Activated CD4-positive, alpha-beta T cell treated with anti-CD3 and anti-CD28 coated beads for 36 hours (primary cell): ENCODE data around the gene CRY2. TPM values are rescaled to one million over a fixed set of nuclear protein-coding genes. Genes with fewer than 3 reads are reported as not detected.
"Not testable (repeated sequence)": the region's sequence is repeated elsewhere in the genome, so short reads cannot be mapped to it uniquely, and the experiment has no call there.

Source experiments
- ATAC-seq: fragments of 200-7000 bp; cut with Tn5 transposase; one replicate; pipeline ENCODE4 v1.10.0; 2021; ENCODE audit warnings: mild to moderate bottlenecking, moderate library complexity
- CTCF ChIA-PET: fragments of 350-600 bp; sonication (Branson Sonifier 250); formaldehyde crosslinking; loops from one replicate; lab custom pipeline; 2021; ENCODE audit warnings: antibody characterized with exemption; lab: Charles Lee
- POLR2A ChIA-PET: fragments of 350-600 bp; sonication (Branson Sonifier 250); formaldehyde crosslinking; loops from one replicate; lab custom pipeline; 2021; ENCODE audit warnings: antibody characterized with exemption, inconsistent platforms; lab: Charles Lee
- DNase-seq: peaks from one replicate; pipeline ENCODE4 v3.0.0-alpha.2; 2020
- H3K27ac Mint-ChIP-seq: one replicate; pipeline ENCODE4 v1.8.0; 2021; ENCODE audit warnings: mixed read lengths
- H3K27me3 Mint-ChIP-seq: one replicate; pipeline ENCODE4 v1.8.0; 2021; ENCODE audit warnings: mixed read lengths
- H3K36me3 Mint-ChIP-seq: one replicate; pipeline ENCODE4 v1.8.0; 2021; ENCODE audit warnings: low read depth, mixed read lengths
- H3K4me1 Mint-ChIP-seq: one replicate; pipeline ENCODE4 v1.8.0; 2021; ENCODE audit warnings: mixed read lengths
- H3K4me3 Mint-ChIP-seq: one replicate; pipeline ENCODE4 v1.8.0; 2021; ENCODE audit warnings: mild to moderate bottlenecking, moderate library complexity, mixed read lengths
- H3K9me3 Mint-ChIP-seq: one replicate; pipeline ENCODE4 v1.8.0; 2021; ENCODE audit warnings: low read depth, mixed read lengths
- intact Hi-C, 2 experiments: fragments of 100-400 bp; cut with DNase I in 1 of 2; cut with micrococcal nuclease in 1 of 2; formaldehyde crosslinking; loops; one replicate each; pipeline versions ENCODE4 v1.14.2 to v1.15.1; 2022 to 2024; cut with DNase I, micrococcal nuclease
- total RNA-seq, 2 experiments: library from RNA; stranded (reverse); gene quantifications; one replicate each; pipeline ENCODE4 v1.2.3, GENCODE V29; 2021

CRY2 gene
- total RNA-seq, 2 experiments from 2014 or later, result 13.1 to 14.1 TPM

DNA sequence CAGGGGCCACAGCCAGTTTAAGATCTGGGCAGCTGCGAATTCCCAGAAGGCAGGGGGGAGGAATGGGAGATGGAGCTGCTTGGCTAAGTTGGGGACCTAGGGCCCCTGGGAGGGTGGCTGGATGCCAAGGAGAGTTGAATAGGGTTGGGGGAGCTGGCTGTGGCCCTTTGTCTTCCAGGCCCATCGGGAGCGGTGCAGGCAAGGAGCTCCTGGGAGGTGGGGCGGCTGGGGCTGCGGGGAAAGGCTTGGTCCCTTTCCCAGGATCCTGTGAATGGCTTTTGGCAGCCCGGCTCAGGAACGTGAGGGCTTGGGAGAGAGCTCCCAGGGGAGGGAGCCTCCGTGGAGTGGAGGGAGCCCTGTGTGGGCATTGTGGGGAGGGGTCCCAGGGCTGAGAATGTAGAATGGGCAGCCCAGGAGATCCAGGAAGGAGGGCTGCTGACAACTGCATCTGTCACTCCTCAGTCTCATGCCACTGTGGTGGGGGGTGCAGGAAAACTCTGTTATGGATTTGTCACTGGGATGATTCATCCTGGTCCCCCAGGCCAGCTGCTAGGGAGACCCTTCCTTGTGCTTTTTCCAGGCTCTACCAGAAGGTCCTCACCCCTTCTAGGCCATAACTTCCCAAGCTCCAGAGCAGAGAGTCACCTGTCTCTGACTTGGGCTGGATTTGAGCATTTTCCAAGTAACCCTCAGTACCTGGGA lies 53.8 kb downstream of the CRY2 start:
- ChIA-PET POLR2A (interaction anchor here (0.6 kb wide), 1 partner anchor 40 kb away, joined by 3 read pairs; no protein-coding TSS in a partner anchor), CTCF (no interaction called here)
- Mint-ChIP-seq H3K9me3 (no peaks in the 10 kb centered on the region), H3K27ac (no peak overlapping the region), H3K4me3 (peak overlapping the region; percentile 52), H3K27me3 (peaks cover 20% of the 10 kb centered on the region), H3K4me1 (peaks cover 2% of the 10 kb centered on the region), H3K36me3 (no peaks in the 10 kb centered on the region)
- ATAC-seq (no peak), DNase-seq (no peak)
- intact Hi-C loops, result loop anchor here in 1 of 2 experiments (1.0 kb wide), 1 partner anchor 54 kb away; the partner anchor contains the start of gene CRY2

DNA sequence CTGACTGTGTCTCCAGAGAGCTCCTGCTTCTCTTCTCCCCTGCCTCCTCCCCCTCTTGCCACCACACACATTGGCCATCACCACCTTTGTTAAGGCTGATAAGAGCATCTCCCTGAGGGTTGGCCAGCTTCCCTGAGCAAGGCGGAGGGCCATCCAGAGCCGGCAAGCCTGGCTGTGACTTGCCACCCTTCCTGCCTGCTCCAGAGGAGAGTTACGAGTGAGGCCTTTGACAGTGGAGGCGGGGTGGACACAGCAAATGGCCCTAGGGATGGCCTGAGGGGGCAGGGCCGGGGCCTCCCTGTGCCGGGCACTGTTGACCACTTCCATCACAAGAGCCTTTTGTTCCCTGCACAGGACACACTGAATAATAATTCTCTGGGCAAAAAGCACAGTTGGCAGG lies 54.4 kb downstream of the CRY2 start:
- no peak overlapping the region for H3K4me3 Mint-ChIP-seq
- H3K27ac Mint-ChIP-seq, result no peak overlapping the region
- ChIA-PET CTCF (no interaction called here), POLR2A (interaction anchor here (0.6 kb wide), 1 partner anchor 40 kb away, joined by 3 read pairs; no protein-coding TSS in a partner anchor)
- peaks cover 4% of the 10 kb centered on the region for H3K4me1 Mint-ChIP-seq
- intact Hi-C loops, result no loop called here
- no peak for ATAC-seq
- H3K27me3 Mint-ChIP-seq, result peaks cover 20% of the 10 kb centered on the region
- no peaks in the 10 kb centered on the region for H3K36me3 Mint-ChIP-seq
- no peaks in the 10 kb centered on the region for H3K9me3 Mint-ChIP-seq
- DNase-seq, result no peak

DNA sequence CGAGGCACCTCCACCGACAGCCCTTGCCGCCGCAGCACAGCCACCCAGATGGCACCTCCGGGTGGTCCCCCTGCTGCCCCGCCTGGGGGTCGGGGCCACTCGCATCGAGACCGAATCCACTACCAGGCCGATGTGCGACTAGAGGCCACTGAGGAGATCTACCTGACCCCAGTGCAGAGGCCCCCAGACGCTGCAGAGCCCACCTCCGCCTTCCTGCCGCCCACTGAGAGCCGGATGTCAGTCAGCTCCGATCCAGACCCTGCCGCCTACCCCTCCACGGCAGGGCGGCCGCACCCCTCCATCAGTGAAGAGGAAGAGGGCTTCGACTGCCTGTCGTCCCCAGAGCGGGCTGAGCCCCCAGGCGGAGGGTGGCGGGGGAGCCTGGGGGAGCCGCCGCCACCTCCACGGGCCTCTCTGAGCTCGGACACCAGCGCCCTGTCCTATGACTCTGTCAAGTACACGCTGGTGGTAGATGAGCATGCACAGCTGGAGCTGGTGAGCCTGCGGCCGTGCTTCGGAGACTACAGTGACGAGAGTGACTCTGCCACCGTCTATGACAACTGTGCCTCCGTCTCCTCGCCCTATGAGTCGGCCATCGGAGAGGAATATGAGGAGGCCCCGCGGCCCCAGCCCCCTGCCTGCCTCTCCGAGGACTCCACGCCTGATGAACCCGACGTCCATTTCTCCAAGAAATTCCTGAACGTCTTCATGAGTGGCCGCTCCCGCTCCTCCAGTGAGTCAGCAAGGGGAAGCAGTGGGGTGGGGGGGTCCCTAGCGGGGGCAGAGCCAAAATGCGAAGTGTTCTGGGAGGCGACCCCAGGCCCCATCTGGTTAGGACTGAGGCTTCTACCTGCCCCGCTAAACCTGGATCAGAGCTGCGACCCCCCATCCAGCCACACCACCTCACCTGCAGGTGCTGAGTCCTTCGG lies 55.4 kb downstream of the CRY2 start:
- no peak for ATAC-seq
- H3K27ac Mint-ChIP-seq, result no peak overlapping the region
- ChIA-PET POLR2A (no interaction called here), CTCF (no interaction called here)
- intact Hi-C loops, result no loop called here
- DNase-seq, result no peak
- no peak overlapping the region for H3K4me3 Mint-ChIP-seq
- H3K36me3 Mint-ChIP-seq, result no peaks in the 10 kb centered on the region
- H3K9me3 Mint-ChIP-seq, result no peaks in the 10 kb centered on the region
- H3K27me3 Mint-ChIP-seq, result peaks cover 14% of the 10 kb centered on the region
- H3K4me1 Mint-ChIP-seq, result peaks cover 4% of the 10 kb centered on the region

DNA sequence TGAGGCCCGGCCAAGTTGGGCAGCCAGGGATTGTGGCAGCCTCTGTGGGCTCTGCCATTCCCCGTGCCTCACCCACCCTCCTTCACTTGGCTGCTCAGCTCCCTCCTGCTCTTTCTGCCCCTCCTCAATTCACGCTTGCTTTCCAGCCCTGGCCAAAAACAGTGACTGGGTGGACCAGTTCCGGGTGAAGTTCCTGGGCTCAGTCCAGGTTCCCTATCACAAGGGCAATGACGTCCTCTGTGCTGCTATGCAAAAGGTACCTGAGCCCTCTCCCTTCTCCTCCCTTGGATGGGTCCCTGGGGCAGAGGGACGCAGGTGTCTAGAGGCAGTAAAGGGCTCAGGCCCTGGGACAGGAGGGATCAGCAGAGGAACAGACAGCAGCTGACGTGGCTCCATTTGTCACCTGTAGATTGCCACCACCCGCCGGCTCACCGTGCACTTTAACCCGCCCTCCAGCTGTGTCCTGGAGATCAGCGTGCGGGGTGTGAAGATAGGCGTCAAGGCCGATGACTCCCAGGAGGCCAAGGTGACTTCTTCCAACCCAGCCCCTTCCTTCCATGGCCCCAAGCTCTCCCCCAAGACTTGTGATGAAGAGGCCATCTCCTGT lies 57.1 kb downstream of the CRY2 start:
- ChIA-PET POLR2A (no interaction called here), CTCF (no interaction called here)
- Mint-ChIP-seq H3K36me3 (no peaks in the 10 kb centered on the region), H3K9me3 (no peaks in the 10 kb centered on the region), H3K4me1 (peaks cover 3% of the 10 kb centered on the region), H3K27me3 (peaks cover 7% of the 10 kb centered on the region), H3K27ac (no peak overlapping the region), H3K4me3 (no peak overlapping the region)
- intact Hi-C loops, result no loop called here
- ATAC-seq (no peak), DNase-seq (no peak)

DNA sequence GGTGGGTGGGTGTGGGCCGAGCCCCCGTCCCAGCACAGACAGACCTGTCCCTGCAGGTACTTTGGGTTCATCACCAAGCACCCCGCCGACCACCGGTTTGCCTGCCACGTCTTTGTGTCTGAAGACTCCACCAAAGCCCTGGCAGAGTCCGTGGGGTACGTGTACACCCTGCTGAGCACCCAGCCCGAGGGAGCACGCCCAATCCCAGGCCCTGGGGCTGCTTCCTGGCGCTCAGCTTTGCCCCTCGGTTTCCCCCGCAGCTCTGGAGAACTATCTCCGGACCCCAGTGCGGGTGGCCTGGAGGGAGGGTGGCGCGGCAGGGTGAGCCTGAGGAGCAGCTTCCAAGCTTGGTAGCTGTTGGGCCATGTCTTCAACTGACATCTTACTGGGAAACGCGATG lies 57.8 kb downstream of the CRY2 start:
- H3K9me3 Mint-ChIP-seq, result no peaks in the 10 kb centered on the region
- CTCF ChIA-PET, result no interaction called here
- DNase-seq, result no peak
- H3K4me1 Mint-ChIP-seq, result peaks cover 3% of the 10 kb centered on the region
- H3K4me3 Mint-ChIP-seq, result no peak overlapping the region
- intact Hi-C loops, result no loop called here
- ATAC-seq, result no peak
- H3K27me3 Mint-ChIP-seq, result peaks cover 7% of the 10 kb centered on the region
- no peaks in the 10 kb centered on the region for H3K36me3 Mint-ChIP-seq
- H3K27ac Mint-ChIP-seq, result no peak overlapping the region
- POLR2A ChIA-PET, result no interaction called here

DNA sequence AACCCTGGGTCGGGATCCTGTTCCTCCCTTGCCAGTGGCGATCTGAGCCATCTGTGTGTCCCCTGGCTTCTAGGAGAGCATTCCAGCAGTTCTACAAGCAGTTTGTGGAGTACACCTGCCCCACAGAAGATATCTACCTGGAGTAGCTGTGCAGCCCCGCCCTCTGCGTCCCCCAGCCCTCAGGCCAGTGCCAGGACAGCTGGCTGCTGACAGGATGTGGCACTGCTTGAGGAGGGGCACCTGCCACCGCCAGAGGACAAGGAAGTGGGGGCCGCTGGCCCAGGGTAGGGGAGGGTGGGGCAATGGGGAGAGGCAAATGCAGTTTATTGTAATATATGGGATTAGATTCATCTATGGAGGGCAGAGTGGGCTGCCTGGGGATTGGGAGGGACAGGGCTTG lies 58.3 kb downstream of the CRY2 start:
- CTCF ChIA-PET, intact Hi-C loops, POLR2A ChIA-PET, H3K27ac Mint-ChIP-seq, DNase-seq, H3K4me3 Mint-ChIP-seq, ATAC-seq, H3K27me3 Mint-ChIP-seq, H3K4me1 Mint-ChIP-seq, H3K9me3 Mint-ChIP-seq, H3K36me3 Mint-ChIP-seq: not testable (repeated sequence)

DNA sequence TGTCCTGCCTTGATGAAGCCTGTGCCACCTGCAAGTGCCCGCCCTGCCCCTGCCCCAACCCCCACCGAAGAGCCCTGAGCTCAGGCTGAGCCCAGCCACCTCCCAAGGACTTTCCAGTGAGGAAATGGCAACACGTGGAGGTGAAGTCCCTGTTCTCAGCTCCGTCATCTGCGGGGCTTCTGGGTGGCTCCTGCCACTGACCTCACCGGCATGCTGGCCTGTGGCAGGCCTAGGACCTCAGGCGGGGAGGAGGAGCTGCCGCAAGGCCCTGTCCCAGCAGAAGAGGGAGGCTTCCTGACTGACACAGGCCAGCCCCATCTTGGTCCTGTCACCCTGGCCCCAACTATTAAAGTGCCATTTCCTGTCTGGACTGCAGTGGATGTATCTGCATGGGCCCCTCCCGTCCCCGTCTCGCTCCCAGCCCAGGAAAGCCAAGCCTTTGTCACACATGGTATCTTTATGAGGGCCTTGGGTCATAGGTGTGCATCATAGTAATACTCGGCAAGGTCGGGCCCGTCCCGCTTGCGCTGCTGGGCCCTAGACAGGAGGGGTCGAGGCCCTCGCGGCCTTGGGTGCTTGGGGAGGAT lies 58.9 kb downstream of the CRY2 start:
- Mint-ChIP-seq H3K4me3 (no peak overlapping the region), H3K36me3 (peaks cover 4% of the 10 kb centered on the region), H3K27me3 (no peaks in the 10 kb centered on the region), H3K9me3 (no peaks in the 10 kb centered on the region), H3K4me1 (peaks cover 3% of the 10 kb centered on the region), H3K27ac (no peak overlapping the region)
- ATAC-seq (peak; percentile 18), DNase-seq (no peak)
- intact Hi-C loops, result no loop called here
- ChIA-PET POLR2A (no interaction called here), CTCF (no interaction called here)

DNA sequence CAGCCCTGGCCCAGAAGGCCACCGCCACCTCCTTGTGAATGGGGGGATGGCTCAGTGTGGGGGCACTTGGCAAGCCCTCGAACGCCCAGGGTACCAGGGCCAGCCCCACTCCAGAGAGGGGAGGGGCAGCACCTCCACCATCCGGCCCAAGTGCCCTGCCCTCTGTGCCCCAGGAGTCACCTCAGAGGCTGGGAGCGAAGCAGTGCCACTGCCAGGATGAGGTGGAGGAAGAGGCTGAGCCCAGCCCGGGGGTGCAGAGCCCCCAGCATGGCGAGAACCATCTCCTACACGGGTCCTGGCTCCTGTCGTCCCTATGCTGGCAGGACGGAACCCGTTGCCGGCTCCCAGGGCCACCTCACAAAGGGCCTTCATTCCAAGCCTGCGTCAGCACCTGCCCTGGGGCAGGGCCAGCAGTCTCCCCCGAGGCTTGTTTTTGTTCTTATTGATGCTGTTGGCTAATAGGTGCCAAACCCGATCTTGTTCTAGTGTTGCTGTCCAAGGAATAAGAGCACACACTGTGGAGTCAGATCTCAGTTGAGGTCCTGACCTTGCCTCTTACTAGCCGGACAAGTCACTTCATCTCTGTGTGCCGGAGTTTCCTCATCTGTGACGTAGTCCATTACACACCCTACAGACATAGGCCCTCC lies 59.8 kb downstream of the CRY2 start, which contains the start of gene FREY1:
TSS of gene FREY1 (minus strand) at position 307 of the 647 bp plus-strand sequence. CDS start at position 281, 26 bp downstream.
- Mint-ChIP-seq H3K27me3 (no peaks in the 10 kb centered on the region), H3K36me3 (peaks cover 4% of the 10 kb centered on the region), H3K9me3 (no peaks in the 10 kb centered on the region), H3K4me1 (peaks cover 3% of the 10 kb centered on the region), H3K27ac (no peak within 1 kb of the TSS), H3K4me3 (no peak within 1 kb of the TSS)
- no peak for DNase-seq
- ChIA-PET CTCF (no interaction called here), POLR2A (no interaction called here)
- no peak for ATAC-seq
- intact Hi-C loops, result no loop called here

DNA sequence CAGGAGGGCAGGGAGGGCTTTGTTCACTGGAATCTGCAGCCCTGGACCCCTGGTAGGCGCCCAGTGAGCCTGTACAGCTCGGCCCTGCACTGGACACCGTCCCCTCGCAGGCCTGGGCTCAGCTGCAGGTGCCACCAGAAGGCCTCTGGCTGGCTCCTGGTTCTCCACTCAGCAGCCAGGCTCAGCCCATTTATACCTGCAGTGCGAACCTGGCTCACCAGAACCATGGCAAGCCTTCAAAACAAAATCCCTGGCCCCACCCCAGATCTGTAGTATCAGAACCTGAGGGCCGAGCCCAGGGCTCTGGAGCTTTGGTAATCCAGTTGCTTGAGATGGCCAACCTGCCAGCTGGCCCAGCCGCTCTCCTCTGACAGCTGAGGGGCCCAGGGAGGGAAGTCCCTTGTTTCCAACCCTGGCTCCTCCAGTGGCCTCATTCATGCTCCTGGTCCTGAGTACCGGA lies 60.7 kb downstream of the CRY2 start:
- no peaks in the 10 kb centered on the region for H3K27me3 Mint-ChIP-seq
- H3K9me3 Mint-ChIP-seq, result no peaks in the 10 kb centered on the region
- peaks cover 3% of the 10 kb centered on the region for H3K4me1 Mint-ChIP-seq
- CTCF ChIA-PET, result no interaction called here
- DNase-seq (no peak), ATAC-seq (no peak)
- no peak overlapping the region for H3K4me3 Mint-ChIP-seq
- H3K27ac Mint-ChIP-seq, result no peak overlapping the region
- POLR2A ChIA-PET, result no interaction called here
- peaks cover 4% of the 10 kb centered on the region for H3K36me3 Mint-ChIP-seq
- intact Hi-C loops, result no loop called here

DNA sequence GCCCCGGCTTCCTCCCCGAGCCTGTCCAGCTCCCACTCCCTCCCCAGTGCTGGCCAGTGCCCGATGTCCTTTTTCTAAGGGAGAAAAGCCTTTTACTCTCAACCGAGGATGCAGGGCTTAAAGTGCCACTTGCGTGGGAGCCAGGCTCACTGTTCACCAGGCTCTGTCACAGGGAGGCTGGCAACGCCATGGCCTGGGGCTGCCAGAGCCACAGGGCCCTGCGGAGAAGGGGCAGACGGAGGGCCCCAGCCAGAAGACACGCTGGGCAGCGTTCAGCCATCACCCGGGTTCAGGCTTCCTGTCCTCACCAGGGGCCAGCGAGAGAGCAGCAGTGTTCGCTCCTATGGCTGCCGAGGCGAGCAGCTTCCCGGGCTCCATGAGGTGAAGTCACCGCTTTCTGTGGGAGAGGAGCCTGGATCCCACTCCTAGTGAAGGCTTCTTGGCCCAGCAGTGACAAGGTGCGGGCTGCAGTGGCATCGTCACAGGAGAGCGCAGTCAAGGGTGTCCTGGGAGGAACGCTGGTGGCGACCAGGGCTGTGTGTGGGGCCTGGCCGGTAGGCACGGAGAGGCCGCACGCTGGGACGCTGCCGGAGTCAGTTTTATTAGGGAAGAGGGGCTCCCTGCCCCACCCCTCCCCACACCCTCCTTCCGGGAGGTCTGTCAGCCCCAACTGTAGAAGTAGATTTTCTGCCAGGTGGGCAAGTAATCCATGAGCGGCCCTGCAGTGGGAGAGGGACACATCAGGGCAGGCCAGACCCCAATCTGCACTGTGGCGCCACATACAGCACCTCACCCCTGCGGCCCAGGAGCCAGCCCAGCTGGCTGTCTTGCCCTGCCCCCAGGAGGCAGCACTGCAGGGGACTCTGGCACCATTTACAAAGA lies 62.6 kb downstream of the CRY2 start:
- H3K4me1 Mint-ChIP-seq, result peaks cover 3% of the 10 kb centered on the region
- ATAC-seq (no peak), DNase-seq (no peak)
- H3K36me3 Mint-ChIP-seq, result peaks cover 7% of the 10 kb centered on the region
- POLR2A ChIA-PET, result no interaction called here
- H3K27me3 Mint-ChIP-seq, result no peaks in the 10 kb centered on the region
- no peak overlapping the region for H3K4me3 Mint-ChIP-seq
- intact Hi-C loops, result loop anchor here in 1 of 2 experiments (10.0 kb wide), 1 partner anchor 1345 kb away; the partner anchor contains the start of gene CD82
- no peaks in the 10 kb centered on the region for H3K9me3 Mint-ChIP-seq
- CTCF ChIA-PET, result interaction anchor here (0.6 kb wide), 1 partner anchor 54 kb away, joined by 3 read pairs; no protein-coding TSS in a partner anchor
- no peak overlapping the region for H3K27ac Mint-ChIP-seq
